ENCODE results near the gene ALOX5.
"Not testable (repeated sequence)": the region's sequence is repeated elsewhere in the genome, so short reads cannot be mapped to it uniquely, and the experiment has no call there.

ALOX5 gene

DNA sequence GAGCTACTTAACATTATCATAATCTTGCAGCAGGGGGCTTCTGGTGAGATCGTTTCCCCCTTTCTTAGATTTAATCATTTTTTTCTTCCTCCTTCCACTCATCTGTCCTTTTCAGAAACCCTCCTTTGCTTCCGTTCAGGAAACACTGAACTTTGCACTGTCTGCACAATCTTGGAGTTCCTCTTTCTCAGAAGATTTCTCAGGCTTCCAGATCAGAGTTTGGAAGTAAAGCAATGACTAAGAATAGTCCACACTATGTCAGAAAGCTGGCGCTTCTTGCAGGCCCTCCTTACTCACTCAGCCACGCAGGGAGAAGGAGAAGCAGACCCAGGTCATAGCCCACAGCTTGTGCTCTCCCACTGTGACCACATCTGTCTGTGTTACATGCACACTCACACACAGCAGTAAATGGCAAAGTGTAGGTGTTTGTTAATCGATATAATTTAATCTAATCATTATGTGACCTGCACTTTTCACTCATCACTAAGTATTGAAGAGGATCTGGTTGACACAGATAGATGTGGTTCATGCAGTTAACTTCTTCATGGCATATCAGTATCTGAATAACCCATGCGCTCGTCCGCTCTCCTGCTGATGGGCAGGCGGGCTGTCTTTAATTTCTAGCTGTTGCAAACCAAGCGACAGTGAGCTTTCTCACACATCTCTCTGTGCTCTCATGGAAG is 30.2 kb downstream of the ALOX5 start:
- no peak for TF ChIP-seq CTCF (IDR thresholded peaks at IDR 0.05; ENCODE audit: extremely low read depth, missing control alignments)
- no peak for DNase-seq (ENCODE audit: low spot score)

GRCh38 chr10:45404770-45405120 is 30.7 kb downstream of the ALOX5 start:
- TF ChIP-seq CTCF (IDR thresholded peaks at IDR 0.05; ENCODE audit: extremely low read depth, missing control alignments): no peak
- DNase-seq (ENCODE audit: low spot score): no peak

DNA sequence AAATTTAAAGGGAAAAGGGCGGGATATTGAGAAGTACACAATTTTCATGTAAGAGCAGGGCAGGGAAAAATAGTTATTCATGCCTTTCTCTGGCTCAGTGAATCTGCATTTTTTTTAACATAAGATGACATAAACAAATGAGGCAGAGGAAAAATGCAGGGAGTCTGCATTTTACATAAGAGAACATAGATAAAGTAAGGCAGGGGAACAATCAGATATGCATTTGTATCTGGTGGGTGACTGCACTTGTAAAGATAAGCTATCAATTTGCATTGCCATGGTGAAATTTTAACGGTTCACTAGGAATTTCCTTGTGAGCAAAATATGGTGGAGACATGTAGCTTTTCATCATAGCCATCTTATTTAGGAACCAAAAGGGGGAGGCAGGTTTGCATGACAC is 33.5 kb downstream of the ALOX5 start:
- TF ChIP-seq CTCF (IDR thresholded peaks at IDR 0.05; ENCODE audit: extremely low read depth, missing control alignments): no peak
- no peak for DNase-seq (ENCODE audit: low spot score)

GRCh38 chr10:45408421-45409319 is 34.7 kb downstream of the ALOX5 start:
- no peak for DNase-seq (ENCODE audit: low spot score)
- TF ChIP-seq CTCF (IDR thresholded peaks at IDR 0.05; ENCODE audit: extremely low read depth, missing control alignments): no peak

- not testable (repeated sequence) for DNase-seq (ENCODE audit: low spot score)
Measured at GRCh38 chr10:45409347-45409746, 35.3 kb downstream of the ALOX5 start.

DNA sequence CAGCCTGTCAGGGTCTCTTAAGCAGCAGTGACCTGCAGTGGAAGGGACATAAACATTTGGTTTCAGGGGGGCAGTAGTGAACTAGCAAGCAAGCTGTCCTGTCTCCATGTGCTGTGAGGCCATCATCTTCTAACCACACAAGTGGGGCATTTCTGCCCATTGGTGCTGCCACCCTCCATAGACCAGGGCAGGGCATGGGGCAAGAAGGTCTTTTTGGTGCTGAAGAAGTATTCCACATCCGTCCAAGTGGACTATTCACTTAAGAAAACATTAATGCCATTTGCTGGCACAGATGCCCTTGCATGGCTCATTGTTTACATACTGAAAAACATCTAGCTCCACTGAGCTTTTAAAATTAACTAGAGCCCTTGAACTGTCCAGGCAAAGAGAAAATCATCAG is 35.8 kb downstream of the ALOX5 start:
- no peak for TF ChIP-seq CTCF (IDR thresholded peaks at IDR 0.05; ENCODE audit: extremely low read depth, missing control alignments)
- no peak for DNase-seq (ENCODE audit: low spot score)

GRCh38 chr10:45410489-45410806 is 36.4 kb downstream of the ALOX5 start:
- no peak for TF ChIP-seq CTCF (IDR thresholded peaks at IDR 0.05; ENCODE audit: extremely low read depth, missing control alignments)
- no peak for DNase-seq (ENCODE audit: low spot score)

Measured in GM20000 (cell line).